Inflammatory macrophage treated with lipopolysaccharide for 4 hours (primary cell): ENCODE results near the gene TULP4.
"Not testable (repeated sequence)": the region's sequence is repeated elsewhere in the genome, so short reads cannot be mapped to it uniquely, and the experiment has no call there.

Source experiments
- DNase-seq: peaks from one replicate; pipeline ENCODE4 v3.0.0-alpha.2; 2020

TULP4 gene

GRCh38 chr6:158431036-158431435, 118.8 kb downstream of the TULP4 start:
- no peak for DNase-seq

GRCh38 chr6:158431560-158431959, 119.3 kb downstream of the TULP4 start:
- DNase-seq: no peak

- no peak for DNase-seq
Measured at GRCh38 chr6:158437571-158437970, 125.3 kb downstream of the TULP4 start.

GRCh38 chr6:158438226-158438625, 126.0 kb downstream of the TULP4 start:
- no peak for DNase-seq

GRCh38 chr6:158439255-158439654, 127.0 kb downstream of the TULP4 start:
- peak; percentile 78 for DNase-seq

GRCh38 chr6:158441716-158442215, 129.5 kb downstream of the TULP4 start:
- DNase-seq: no peak

GRCh38 chr6:158442306-158442705, 130.0 kb downstream of the TULP4 start:
- no peak for DNase-seq

- no peak for DNase-seq
Measured at GRCh38 chr6:158445426-158446085, 133.3 kb downstream of the TULP4 start.

GRCh38 chr6:158448856-158449255, 136.6 kb downstream of the TULP4 start:
- no peak for DNase-seq

GRCh38 chr6:158452191-158452590, 139.9 kb downstream of the TULP4 start:
- DNase-seq: no peak

GRCh38 chr6:158457131-158457530, 144.9 kb downstream of the TULP4 start:
- no peak for DNase-seq

- no peak for DNase-seq
Measured at GRCh38 chr6:158457616-158458278, 145.5 kb downstream of the TULP4 start.

GRCh38 chr6:158459726-158460125, 147.5 kb downstream of the TULP4 start:
- no peak for DNase-seq

GRCh38 chr6:158460602-158461169, 148.4 kb downstream of the TULP4 start:
- DNase-seq: no peak

GRCh38 chr6:158461954-158462353, 149.7 kb downstream of the TULP4 start:
- peak; percentile 16 for DNase-seq

- DNase-seq: no peak
Measured at GRCh38 chr6:158464483-158464882, 152.2 kb downstream of the TULP4 start.

GRCh38 chr6:158465257-158465656, 153.0 kb downstream of the TULP4 start:
- DNase-seq: no peak

GRCh38 chr6:158465747-158466146, 153.5 kb downstream of the TULP4 start:
- no peak for DNase-seq

- DNase-seq: no peak
Measured at GRCh38 chr6:158467923-158468322, 155.7 kb downstream of the TULP4 start.

- DNase-seq: no peak
Measured at GRCh38 chr6:158468666-158469065, 156.4 kb downstream of the TULP4 start.

- not testable (repeated sequence) for DNase-seq
Measured at GRCh38 chr6:158470023-158470422, 157.8 kb downstream of the TULP4 start.

- peak; percentile 69 for DNase-seq
Measured at GRCh38 chr6:158471339-158471738, 159.1 kb downstream of the TULP4 start.

- DNase-seq: no peak
Measured at GRCh38 chr6:158472447-158472846, 160.2 kb downstream of the TULP4 start.

GRCh38 chr6:158474961-158475343, 162.7 kb downstream of the TULP4 start:
- DNase-seq: no peak
